Pulmonary artery endothelial cell (primary cell): ENCODE data around the gene TMEM81. TPM values are rescaled to one million over a fixed set of nuclear protein-coding genes. Genes with fewer than 3 reads are reported as not detected.

Experiments
- DNase-seq: peaks from one replicate; pipeline ENCODE4 v3.0.0-alpha.2; 2011; ENCODE audit warnings: low read depth, low spot score
- total RNA-seq: library from RNA; depleted of rRNA; stranded (reverse); fragments of >200 nt; gene quantifications from 2 replicates; pipeline ENCODE4 v1.2.3, GENCODE V29; 2014

TMEM81 gene
- total RNA-seq, 1 donor from 2014 or later, result 1.2 TPM

GRCh38 chr1:205076245-205076761, 8.0 kb downstream of the TMEM81 start:
- no peak for DNase-seq

- no peak for DNase-seq
Observed at GRCh38 chr1:205075642-205076155, 8.6 kb downstream of the TMEM81 start.

GRCh38 chr1:205074513-205074912, 9.7 kb downstream of the TMEM81 start:
- no peak for DNase-seq

- DNase-seq, result no peak
Observed at GRCh38 chr1:205074084-205074483, 10.2 kb downstream of the TMEM81 start.

GRCh38 chr1:205073511-205073910, 10.7 kb downstream of the TMEM81 start:
- no peak for DNase-seq

GRCh38 chr1:205072881-205073280, 11.4 kb downstream of the TMEM81 start:
- no peak for DNase-seq

GRCh38 chr1:205072286-205072685, 12.0 kb downstream of the TMEM81 start:
- DNase-seq, result no peak

- DNase-seq, result no peak
Observed at GRCh38 chr1:205071801-205072200, 12.5 kb downstream of the TMEM81 start.

- no peak for DNase-seq
Observed at GRCh38 chr1:205071028-205071409, 13.2 kb downstream of the TMEM81 start.

GRCh38 chr1:205069371-205070125, 14.7 kb downstream of the TMEM81 start:
- no peak for DNase-seq

GRCh38 chr1:205068457-205069040, 15.7 kb downstream of the TMEM81 start:
- DNase-seq, result no peak

- DNase-seq, result no peak
Observed at GRCh38 chr1:205068001-205068400, 16.3 kb downstream of the TMEM81 start.

GRCh38 chr1:205067031-205067430, 17.2 kb downstream of the TMEM81 start:
- no peak for DNase-seq

- DNase-seq, result no peak
Observed at GRCh38 chr1:205066141-205066818, 18.0 kb downstream of the TMEM81 start.

- DNase-seq, result no peak
Observed at GRCh38 chr1:205065666-205066065, 18.6 kb downstream of the TMEM81 start.

- no peak for DNase-seq
Observed at GRCh38 chr1:205064741-205065316, 19.4 kb downstream of the TMEM81 start.

GRCh38 chr1:205064301-205064700, 20.0 kb downstream of the TMEM81 start:
- no peak for DNase-seq

GRCh38 chr1:205062895-205063294, 21.4 kb downstream of the TMEM81 start:
- no peak for DNase-seq

- no peak for DNase-seq
Observed at GRCh38 chr1:205062319-205062718, 21.9 kb downstream of the TMEM81 start.

GRCh38 chr1:205061665-205062069, 22.6 kb downstream of the TMEM81 start:
- DNase-seq, result peak; percentile 4

GRCh38 chr1:205061227-205061626, 23.0 kb downstream of the TMEM81 start:
- DNase-seq, result no peak

- no peak for DNase-seq
Observed at GRCh38 chr1:205060746-205061145, 23.5 kb downstream of the TMEM81 start.
